Body of pancreas (tissue), 4 donors: ENCODE results near the gene CFDP1. TPM values are rescaled to one million over a fixed set of nuclear protein-coding genes. Genes with fewer than 3 reads are reported as not detected.
A peak's percentile ranks its signal among the peaks of the same experiment; 100 is the strongest.

Experiments
- ATAC-seq: fragments of 150-250 bp; one replicate; pipeline ENCODE4 v1.9.1; 2016
- DNase-seq, 4 donors: peaks; one replicate each; pipeline ENCODE4 v3.0.0-alpha.2; 2019
- H3K27ac ChIP-seq, 4 donors: fragments of 200-600 bp; sonication (generic); 1 replicate in 3 of 4; 2 replicates in 1 of 4; pipeline versions ENCODE4 v1.5.1 to v1.6.1; 2016 to 2019; ENCODE audit warnings: mild to moderate bottlenecking in 1 of 4, mixed read lengths in 1 of 4, moderate library complexity in 1 of 4
- H3K27me3 ChIP-seq, 2 donors: fragments of 200-600 bp; sonication (generic); one replicate each; pipeline ENCODE4 v1.6.0; 2016; ENCODE audit warnings: mild to moderate bottlenecking in 1 of 2
- H3K36me3 ChIP-seq, 2 donors: fragments of 200-600 bp; sonication (generic); replicated peaks in 1 of 2; 2 replicates each; pipeline ENCODE4 v1.5.1; 2016; ENCODE audit warnings: low read depth in 2 of 2; ENCODE audit not compliant: insufficient read depth in 1 of 2
- H3K4me1 ChIP-seq: fragments of 200-600 bp; sonication (generic); one replicate; pipeline ENCODE4 v1.6.0; 2016
- H3K4me3 ChIP-seq, 2 donors: fragments of 200-600 bp; sonication (generic); 1 replicate in 1 of 2; 2 replicates in 1 of 2; pipeline ENCODE4 v1.5.1; 2016 to 2019
- H3K9me3 ChIP-seq, 3 donors: fragments of 200-600 bp; sonication (generic); 1 replicate in 2 of 3; 2 replicates in 1 of 3; pipeline ENCODE4 v1.5.1; 2016
- POLR2A ChIP-seq, 3 donors: fragments of 450-650 bp; IDR thresholded peaks; one replicate each; pipeline ENCODE4 v1.6.1; 2016; ENCODE audit warnings: antibody characterized with exemption in 3 of 3, mild to moderate bottlenecking in 2 of 3
- WGBS, 2 donors: methylation state at CpG; one replicate each; pipeline ENCODE4 v1.1.5; 2017; 5-methylcytosine and 5-hydroxymethylcytosine counted together
- intact Hi-C: fragments of 100-400 bp; cut with DNase I; formaldehyde crosslinking; loops from one replicate; pipeline ENCODE4 v1.15.1; 2023
- total RNA-seq, 2 donors: library from RNA; depleted of rRNA; stranded (reverse); fragments of >200 nt; gene quantifications; one replicate each; pipeline ENCODE4 v1.1.0, GENCODE V29; 2016
- TF ChIP-seq, protein P1 (sequence below), 7 experiments: fragments of 450-650 bp in 4 of 7; fragments of 200-600 bp in 3 of 7; sonication (generic) in 3 of 7; IDR thresholded peaks; one replicate each; pipeline ENCODE4 v1.5.1; 2016 to 2019; ENCODE audit warnings: antibody characterized with exemption in 7 of 7

CFDP1 gene
- total RNA-seq, result 10 to 100 TPM; 34.0 to 65.3 TPM

DNA sequence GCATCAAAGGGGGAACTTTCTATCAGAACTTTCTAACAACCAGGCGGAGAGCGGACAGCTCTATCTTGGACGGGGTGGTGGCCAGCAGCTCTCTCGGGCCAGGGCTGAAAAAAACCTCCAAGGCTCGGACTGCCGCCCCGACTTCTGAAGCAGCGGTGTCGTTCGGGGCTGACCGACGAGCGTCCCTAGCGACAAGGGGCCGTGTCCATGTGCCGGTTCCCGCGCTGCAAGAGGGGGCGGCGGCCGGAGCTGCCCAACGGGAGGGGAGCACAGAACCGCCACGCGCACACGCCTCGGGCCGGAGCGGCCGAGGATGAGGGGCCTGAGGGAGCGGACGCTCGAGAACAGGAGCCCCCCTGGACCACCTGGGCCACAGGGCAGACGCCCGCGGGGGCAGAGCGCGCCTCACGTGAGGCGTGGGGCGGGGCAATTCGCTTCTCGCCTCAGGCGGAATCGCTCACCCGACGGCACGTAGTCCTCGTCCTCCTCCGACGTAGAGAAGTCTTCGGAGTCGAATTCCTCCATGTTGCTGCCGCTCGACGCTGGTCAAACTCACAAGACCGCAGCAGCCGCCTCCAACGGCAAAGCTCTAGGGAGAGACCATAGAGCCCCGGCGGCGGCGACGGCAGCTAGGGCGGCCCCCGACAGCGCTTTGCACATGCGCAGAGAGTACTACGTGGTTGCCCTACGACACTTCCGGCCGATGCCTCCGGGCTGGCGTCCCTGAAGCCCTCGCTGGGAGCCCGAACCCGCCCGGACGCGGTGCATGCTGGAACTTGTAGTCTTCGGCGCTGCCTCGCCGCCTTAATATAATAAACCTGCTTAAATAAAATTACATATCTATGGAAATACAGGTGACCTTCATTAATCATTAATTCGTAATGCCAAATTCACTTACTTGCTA is at the start of gene CFDP1:
Gene CFDP1, minus strand, starts transcription at position 676 of the 904 bp plus-strand sequence. Its CDS starts 151 bp downstream, at position 525.
- Histone ChIP-seq H3K4me1 (peaks cover 25% of the 10 kb centered on the region), H3K27me3 (no peaks in the 10 kb centered on the region), H3K36me3 (no peaks in the 10 kb centered on the region), H3K27ac (peak within 1 kb of the TSS; percentile 87 to 100 (median 95)), H3K9me3 (no peaks in the 10 kb centered on the region), H3K4me3 (peak within 1 kb of the TSS; percentile 90 to 95)
- DNase-seq (peak; percentile 95 to 97 (median 96)), ATAC-seq (peak; percentile 96)
- peak; percentile 24 to 78 (median 75) for TF ChIP-seq POLR2A (IDR thresholded peaks at IDR 0.05)
- TF ChIP-seq, protein P1, sequence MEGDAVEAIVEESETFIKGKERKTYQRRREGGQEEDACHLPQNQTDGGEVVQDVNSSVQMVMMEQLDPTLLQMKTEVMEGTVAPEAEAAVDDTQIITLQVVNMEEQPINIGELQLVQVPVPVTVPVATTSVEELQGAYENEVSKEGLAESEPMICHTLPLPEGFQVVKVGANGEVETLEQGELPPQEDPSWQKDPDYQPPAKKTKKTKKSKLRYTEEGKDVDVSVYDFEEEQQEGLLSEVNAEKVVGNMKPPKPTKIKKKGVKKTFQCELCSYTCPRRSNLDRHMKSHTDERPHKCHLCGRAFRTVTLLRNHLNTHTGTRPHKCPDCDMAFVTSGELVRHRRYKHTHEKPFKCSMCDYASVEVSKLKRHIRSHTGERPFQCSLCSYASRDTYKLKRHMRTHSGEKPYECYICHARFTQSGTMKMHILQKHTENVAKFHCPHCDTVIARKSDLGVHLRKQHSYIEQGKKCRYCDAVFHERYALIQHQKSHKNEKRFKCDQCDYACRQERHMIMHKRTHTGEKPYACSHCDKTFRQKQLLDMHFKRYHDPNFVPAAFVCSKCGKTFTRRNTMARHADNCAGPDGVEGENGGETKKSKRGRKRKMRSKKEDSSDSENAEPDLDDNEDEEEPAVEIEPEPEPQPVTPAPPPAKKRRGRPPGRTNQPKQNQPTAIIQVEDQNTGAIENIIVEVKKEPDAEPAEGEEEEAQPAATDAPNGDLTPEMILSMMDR (IDR thresholded peaks at IDR 0.05), result peak in 2 of 7 experiments; percentile 16 to 25
- WGBS, 2 donors, result 1 to 4% methylated on average over 4 to 84 of the region's 85 CpGs
- intact Hi-C loops, result no loop called here

GRCh38 chr16:75482434-75483205 is 49.3 kb upstream of the CFDP1 start:
- intact Hi-C loops, result no loop called here
- TF ChIP-seq POLR2A (IDR thresholded peaks at IDR 0.05), result no peak
- TF ChIP-seq, protein P1 (IDR thresholded peaks at IDR 0.05), result no peak
- Histone ChIP-seq H3K36me3 (no peaks in the 10 kb centered on the region), H3K27ac (no peak overlapping the region), H3K4me1 (no peaks in the 10 kb centered on the region), H3K9me3 (no peaks in the 10 kb centered on the region), H3K27me3 (no peaks in the 10 kb centered on the region), H3K4me3 (no peak overlapping the region)
- ATAC-seq (no peak), DNase-seq (no peak)
- WGBS, 2 donors, result 62 to 73% methylated on average over 11 to 14 of the region's 14 CpGs

DNA sequence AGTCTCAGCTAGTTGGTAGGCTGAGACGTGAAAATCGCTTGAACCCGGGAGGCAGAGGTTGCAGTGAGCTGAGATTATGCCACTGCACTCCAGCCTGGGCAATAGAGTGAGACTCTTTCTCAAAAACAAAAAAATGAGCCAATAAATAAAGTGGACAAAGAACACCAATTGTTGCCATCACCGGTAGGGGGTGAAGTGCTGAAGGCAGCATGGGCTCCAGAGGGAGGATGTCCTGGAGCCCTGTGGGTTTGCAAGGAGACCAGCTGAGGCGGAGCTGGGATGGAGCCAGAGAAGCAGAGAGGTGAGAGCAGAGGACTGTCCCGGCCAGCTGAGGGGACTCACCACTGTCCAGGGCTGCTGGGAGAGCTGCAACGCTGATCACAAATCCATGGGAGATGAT is 48.2 kb upstream of the CFDP1 start:
- Histone ChIP-seq H3K4me1 (no peaks in the 10 kb centered on the region), H3K27ac (no peak overlapping the region), H3K9me3 (no peaks in the 10 kb centered on the region), H3K4me3 (no peak overlapping the region), H3K27me3 (no peaks in the 10 kb centered on the region), H3K36me3 (no peaks in the 10 kb centered on the region)
- 61 to 78% methylated on average over 7 of the region's 7 CpGs for WGBS, 2 donors
- intact Hi-C loops, result no loop called here
- TF ChIP-seq, protein P1 (IDR thresholded peaks at IDR 0.05), result no peak
- no peak for TF ChIP-seq POLR2A (IDR thresholded peaks at IDR 0.05)
- DNase-seq, result no peak
- ATAC-seq, result no peak

DNA sequence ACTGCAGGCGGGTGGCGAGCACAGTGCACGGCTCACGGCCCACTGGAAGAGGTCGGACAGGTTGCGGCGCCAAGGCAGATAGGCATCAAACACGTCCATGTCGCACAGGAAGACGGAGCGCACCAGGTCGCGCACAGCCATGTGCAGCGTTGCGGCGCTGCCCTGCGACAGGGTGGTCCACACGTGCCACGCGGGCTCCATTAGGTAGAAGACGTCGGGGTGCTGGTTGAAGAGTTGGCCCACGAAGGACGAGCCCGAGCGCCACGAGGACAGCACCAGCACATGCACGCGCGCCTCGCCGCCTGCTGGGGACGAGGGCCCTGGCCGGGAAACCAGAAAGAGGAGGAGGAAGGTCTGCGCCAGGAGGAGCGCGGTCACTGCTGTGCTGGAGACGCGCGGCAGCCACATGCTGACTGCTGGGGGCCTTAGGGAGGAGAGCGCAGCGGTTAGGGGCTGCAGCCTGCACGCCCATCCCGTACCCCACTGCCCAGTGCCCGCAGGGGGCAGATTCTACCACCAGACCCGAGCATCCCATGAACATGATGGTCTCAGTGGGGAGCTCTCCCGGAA is 46.2 kb upstream of the CFDP1 start:
- no peak for ATAC-seq
- intact Hi-C loops, result no loop called here
- TF ChIP-seq, protein P1 (IDR thresholded peaks at IDR 0.05), result no peak
- no peak for TF ChIP-seq POLR2A (IDR thresholded peaks at IDR 0.05)
- no peak for DNase-seq
- H3K4me1 ChIP-seq, result no peaks in the 10 kb centered on the region
- H3K9me3 ChIP-seq, result no peaks in the 10 kb centered on the region
- no peak overlapping the region for H3K27ac ChIP-seq
- WGBS, 2 donors, result 92 to 94% methylated on average over 34 to 47 of the region's 47 CpGs
- H3K27me3 ChIP-seq, result no peaks in the 10 kb centered on the region
- no peaks in the 10 kb centered on the region for H3K36me3 ChIP-seq
- no peak overlapping the region for H3K4me3 ChIP-seq
